IMR-90 (cell line): ENCODE measurements around the gene GABRE. TPM values are rescaled to one million over a fixed set of nuclear protein-coding genes. Genes with fewer than 3 reads are reported as not detected.

ENCODE experiments used
- ATAC-seq: fragments of 200-7000 bp; cut with Tn5 transposase; 2 replicates; pipeline ENCODE4 v1.9.1; 2020; ENCODE audit warnings: low read depth, mild to moderate bottlenecking, moderate library complexity
- BruUV-seq: library from RNA; stranded (reverse); fragments of 400-500 nt; replicated peaks from 2 replicates; lab custom pipeline; 2021; lab: Mats Ljungman, UMichigan
- CTCF ChIA-PET: fragments of 300-600 bp; formaldehyde crosslinking; extraction: SDS; loops from one replicate; lab custom pipeline; 2021; ENCODE audit warnings: antibody characterized with exemption; lab: Yijun Ruan, JAX
- POLR2A ChIA-PET: fragments of 300-600 bp; sonication (Branson Sonifier 250); formaldehyde crosslinking; loops from one replicate; lab custom pipeline; 2022; ENCODE audit warnings: antibody characterized with exemption; ENCODE audit not compliant: unreplicated experiment; lab: Charles Lee
- DNase-seq: peaks from one replicate; pipeline ENCODE4 v3.0.0; 2013
- H2AFZ ChIP-seq: replicated peaks from 2 replicates; pipeline ENCODE3; 2013; ENCODE audit warnings: low read length, mild to moderate bottlenecking; ENCODE audit not compliant: poor library complexity
- H2AK5ac ChIP-seq: 2 replicates; pipeline ENCODE4 v1.6.1; 2013; ENCODE audit warnings: low read depth, low read length, inconsistent platforms
- H2AK9ac ChIP-seq: replicated peaks from 2 replicates; pipeline ENCODE3; 2013; ENCODE audit warnings: mild to moderate bottlenecking, low read depth, low read length, moderate library complexity; ENCODE audit not compliant: poor library complexity
- H2BK120ac ChIP-seq: 2 replicates; pipeline ENCODE4 v1.6.1; 2013; ENCODE audit warnings: low read depth, low read length, inconsistent platforms
- H2BK15ac ChIP-seq: 3 replicates; pipeline ENCODE4 v1.6.1; 2013; ENCODE audit warnings: low read depth, low read length, inconsistent platforms
- H2BK20ac ChIP-seq: 2 replicates; pipeline ENCODE4 v1.6.1; 2013; ENCODE audit warnings: low read depth, mild to moderate bottlenecking, inconsistent platforms, low read length, moderate library complexity
- H2BK5ac ChIP-seq: 2 replicates; pipeline ENCODE4 v1.6.1; 2013; ENCODE audit warnings: mild to moderate bottlenecking, low read depth, low read length, inconsistent platforms; ENCODE audit not compliant: poor library complexity, severe bottlenecking
- H3K14ac ChIP-seq: replicated peaks from 2 replicates; pipeline ENCODE4 v1.6.1; 2013; ENCODE audit warnings: low read depth, low read length, inconsistent platforms
- H3K18ac ChIP-seq: 2 replicates; pipeline ENCODE4 v1.6.1; 2013; ENCODE audit warnings: low read depth, low read length, control low read depth
- H3K23ac ChIP-seq: 2 replicates; pipeline ENCODE4 v1.6.1; 2013; ENCODE audit warnings: low read depth, low read length, inconsistent platforms
- H3K27ac ChIP-seq: 2 replicates; pipeline ENCODE4 v1.5.1; 2013; ENCODE audit warnings: mild to moderate bottlenecking, control low read depth, low read length; ENCODE audit not compliant: insufficient read depth
- H3K27me3 ChIP-seq: 2 replicates; pipeline ENCODE4 v1.6.1; 2013; ENCODE audit warnings: low read length; ENCODE audit not compliant: control insufficient read depth, insufficient read depth
- H3K36me3 ChIP-seq: 2 replicates; pipeline ENCODE4 v1.6.1; 2013; ENCODE audit warnings: low read length, mixed read lengths; ENCODE audit not compliant: control insufficient read depth, insufficient read depth
- H3K4ac ChIP-seq: 2 replicates; pipeline ENCODE4 v1.6.1; 2013; ENCODE audit warnings: low read depth, low read length, inconsistent platforms
- H3K4me1 ChIP-seq: 2 replicates; pipeline ENCODE4 v1.6.1; 2013; ENCODE audit warnings: low read length, mixed read lengths; ENCODE audit not compliant: control insufficient read depth, insufficient read depth
- H3K4me2 ChIP-seq: 2 replicates; pipeline ENCODE4 v1.6.1; 2013; ENCODE audit warnings: low read depth, mild to moderate bottlenecking, control low read depth, low read length, moderate library complexity
- H3K4me3 ChIP-seq: 2 replicates; pipeline ENCODE4 v1.5.1; 2013; ENCODE audit warnings: low read depth, mild to moderate bottlenecking, control low read depth, low read length, moderate library complexity; ENCODE audit not compliant: insufficient read depth
- H3K56ac ChIP-seq: 2 replicates; pipeline ENCODE4 v1.6.1; 2013; ENCODE audit warnings: low read length, inconsistent platforms; ENCODE audit not compliant: insufficient read depth; ENCODE audit errors: extremely low read depth
- H3K79me1 ChIP-seq, 2 experiments: 2 replicates each; pipeline ENCODE4 v1.6.1; 2013; ENCODE audit warnings: low read length in 2 of 2, inconsistent platforms in 1 of 2, low read depth in 1 of 2
- H3K9ac ChIP-seq: 2 replicates; pipeline ENCODE4 v1.6.1; 2013; ENCODE audit warnings: low read depth, low read length, control low read depth
- H3K9me1 ChIP-seq: 2 replicates; pipeline ENCODE4 v1.6.1; 2013; ENCODE audit warnings: low read length, inconsistent platforms; ENCODE audit not compliant: insufficient read depth
- H3K9me3 ChIP-seq: 2 replicates; pipeline ENCODE4 v1.6.1; 2013; ENCODE audit warnings: low read length; ENCODE audit not compliant: control insufficient read depth, insufficient read depth
- H4K20me1 ChIP-seq: 2 replicates; pipeline ENCODE4 v1.6.1; 2013; ENCODE audit warnings: low read length, inconsistent platforms; ENCODE audit not compliant: insufficient read depth
- H4K5ac ChIP-seq: 2 replicates; pipeline ENCODE4 v1.6.1; 2013; ENCODE audit warnings: mild to moderate bottlenecking, low read depth, low read length, control low read depth
- H4K8ac ChIP-seq, 2 experiments: 2 replicates each; pipeline ENCODE4 v1.6.1; 2013; ENCODE audit warnings: low read depth in 2 of 2, low read length in 2 of 2, control low read depth in 1 of 2, inconsistent platforms in 1 of 2
- H4K91ac ChIP-seq: 2 replicates; pipeline ENCODE4 v1.6.1; 2013; ENCODE audit warnings: low read depth, low read length, inconsistent platforms; ENCODE audit not compliant: insufficient read depth
- BHLHE40 ChIP-seq: fragments of 150-350 bp; IDR thresholded peaks from 2 replicates; pipeline ENCODE4 v1.6.1; 2016; ENCODE audit warnings: mild to moderate bottlenecking, low read depth, low read length
- CEBPB ChIP-seq: IDR thresholded peaks from 2 replicates; pipeline ENCODE4 v1.6.1; 2012; ENCODE audit warnings: low read depth, low read length, improper control_type of control experiment
- CHD1 ChIP-seq: IDR thresholded peaks from 2 replicates; pipeline ENCODE4 v1.6.1; 2012; ENCODE audit warnings: low read depth, low read length, improper control_type of control experiment
- FOS ChIP-seq: fragments of 150-350 bp; IDR thresholded peaks from 2 replicates; pipeline ENCODE4 v1.6.1; 2016; ENCODE audit warnings: low read depth, low read length
- MAFK ChIP-seq: IDR thresholded peaks from 2 replicates; pipeline ENCODE4 v1.6.1; 2012; ENCODE audit warnings: low read depth, low read length, improper control_type of control experiment
- MAZ ChIP-seq: IDR thresholded peaks from 2 replicates; pipeline ENCODE4 v1.6.1; 2012; ENCODE audit warnings: low read depth, mild to moderate bottlenecking, low read length, improper control_type of control experiment, moderate library complexity, borderline replicate concordance
- MXI1 ChIP-seq: IDR thresholded peaks from 2 replicates; pipeline ENCODE4 v1.6.1; 2012; ENCODE audit warnings: low read depth, mild to moderate bottlenecking, low read length, moderate library complexity, borderline replicate concordance
- NFE2L2 ChIP-seq: fragments of 150-350 bp; IDR thresholded peaks from 2 replicates; pipeline ENCODE4 v1.6.1; 2016; ENCODE audit warnings: low read depth, mild to moderate bottlenecking, low read length
- POLR2A ChIP-seq: IDR thresholded peaks from 2 replicates; pipeline ENCODE4 v1.6.1; 2012; ENCODE audit warnings: mild to moderate bottlenecking, low read depth, low read length
- RAD21 ChIP-seq: IDR thresholded peaks from 2 replicates; pipeline ENCODE4 v1.6.1; 2012; ENCODE audit warnings: low read length, improper control_type of control experiment
- RCOR1 ChIP-seq: IDR thresholded peaks from 2 replicates; pipeline ENCODE4 v1.6.1; 2012; ENCODE audit warnings: mild to moderate bottlenecking, low read length, improper control_type of control experiment; ENCODE audit not compliant: insufficient replicate concordance
- RFX5 ChIP-seq: IDR thresholded peaks from 2 replicates; pipeline ENCODE4 v1.8.0; 2012; ENCODE audit warnings: low read depth, mild to moderate bottlenecking, low read length, moderate library complexity
- SMC3 ChIP-seq: fragments of 150-350 bp; IDR thresholded peaks from 2 replicates; pipeline ENCODE4 v1.6.1; 2016; ENCODE audit warnings: low read depth, mild to moderate bottlenecking, antibody characterized with exemption, low read length, moderate library complexity
- WGBS, 2 experiments: methylation state at CpG; one replicate each; pipeline versions ENCODE4 v1.1.5 to v1.1.7; 2013; ENCODE audit warnings: missing lambda C conversion rate in 2 of 2; ENCODE audit not compliant: insufficient read length in 1 of 2; ENCODE audit errors: extremely low coverage in 2 of 2; 5-methylcytosine and 5-hydroxymethylcytosine counted together
- dilution Hi-C: fragments of 300-500 bp; cut with HindIII; formaldehyde crosslinking; loops from one replicate; pipeline ENCODE4 v1.14.3; 2018; ENCODE audit warnings: low sequenced_read_pairs; ENCODE audit not compliant: unreplicated experiment
- in situ Hi-C: fragments of 300-500 bp; cut with MboI; formaldehyde crosslinking; loops from 3 replicates; pipeline ENCODE4 v1.14.3; 2019; ENCODE audit warnings: low sequenced_read_pairs, inconsistent platforms, mixed read lengths
- intact Hi-C: fragments of 100-400 bp; cut with micrococcal nuclease; formaldehyde crosslinking; loops from 2 replicates; pipeline ENCODE4 v1.10.0; 2022
- polyA plus RNA-seq, 3 experiments: library from polyadenylated mRNA; depleted of rRNA; stranded (reverse); fragments of >200 nt; gene quantifications; 2 replicates each; pipeline ENCODE4 v1.2.3, GENCODE V29; 2012; ENCODE audit warnings: low replicate concordance in 1 of 3
- total RNA-seq: library from RNA; depleted of rRNA; stranded (reverse); fragments of >200 nt; gene quantifications from 2 replicates; pipeline ENCODE4 v1.2.3, GENCODE V29; 2012
- TF ChIP-seq, protein P1 (sequence below): fragments of 150-350 bp; IDR thresholded peaks from 2 replicates; pipeline ENCODE4 v1.6.1; 2016; ENCODE audit warnings: low read depth, mild to moderate bottlenecking, low read length, moderate library complexity, borderline replicate concordance
- TF ChIP-seq, protein P2 (sequence below): conservative IDR thresholded peaks from 2 replicates; pipeline ENCODE4 v1.5.1; 2012; ENCODE audit warnings: mild to moderate bottlenecking, low read depth, low read length, improper control_type of control experiment
- TF ChIP-seq, protein P3 (sequence below): fragments of 150-350 bp; IDR thresholded peaks from 2 replicates; pipeline ENCODE4 v1.6.1; 2017; ENCODE audit warnings: mild to moderate bottlenecking, antibody characterized with exemption, low read length, low read depth

Gene GABRE
- total and polyA plus RNA-seq, 2 of the 4 experiments (the other 2 are of a cell fraction): 1.3 to 1.6 TPM

DNA sequence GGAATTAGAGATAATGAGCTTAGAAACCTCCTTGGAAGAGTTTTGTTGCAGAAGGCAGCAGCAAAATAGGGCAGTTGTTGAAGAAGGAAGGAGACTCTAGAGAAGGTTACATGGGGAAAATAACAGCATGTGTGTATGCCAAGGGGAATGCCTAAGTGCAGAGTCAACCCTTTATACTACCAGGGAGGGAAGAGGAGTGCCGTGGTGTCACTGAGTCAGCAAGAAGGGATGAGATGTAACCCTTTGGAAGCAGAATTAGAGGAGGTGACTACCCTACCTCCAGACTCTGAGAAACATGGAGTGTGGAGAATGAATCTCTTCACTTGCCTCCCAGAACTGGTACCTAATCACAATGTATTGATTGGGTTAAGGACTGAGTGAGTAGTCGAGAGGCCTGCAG lies 6.7 kb upstream of the GABRE start:
- Histone ChIP-seq H3K4me3 (no peak overlapping the region), H3K23ac (no peak overlapping the region), H3K9ac (no peak overlapping the region), H3K4ac (no peak overlapping the region), H4K5ac (no peak overlapping the region), H2AK5ac (no peak overlapping the region), H2AK9ac (no peak overlapping the region), H3K27me3 (no peaks in the 10 kb centered on the region; the same call in 1 of the 2 replicates), H3K4me2 (no peak overlapping the region), H2BK15ac (no peak overlapping the region), H3K9me1 (no peaks in the 10 kb centered on the region), H3K27ac (no peak overlapping the region), H3K14ac (no peak overlapping the region), H2BK5ac (no peak overlapping the region), H3K18ac (no peak overlapping the region), H4K91ac (no peak overlapping the region), H2AFZ (no peak overlapping the region), H3K36me3 (no peaks in the 10 kb centered on the region), H3K9me3 (peaks cover 6% of the 10 kb centered on the region; the same call in 1 of the 2 replicates), H3K4me1 (no peaks in the 10 kb centered on the region; the same call in 1 of the 2 replicates), H2BK120ac (no peak overlapping the region), H4K8ac (no peak overlapping the region), H4K20me1 (no peaks in the 10 kb centered on the region), H2BK20ac (no peak overlapping the region), H3K56ac (no peak overlapping the region), H3K79me1 (no peaks in the 10 kb centered on the region)
- dilution Hi-C loops: no loop called here
- no peak for TF ChIP-seq POLR2A
- TF ChIP-seq RCOR1: no peak
- TF ChIP-seq FOS: no peak
- TF ChIP-seq MAZ: no peak
- TF ChIP-seq, protein P1, sequence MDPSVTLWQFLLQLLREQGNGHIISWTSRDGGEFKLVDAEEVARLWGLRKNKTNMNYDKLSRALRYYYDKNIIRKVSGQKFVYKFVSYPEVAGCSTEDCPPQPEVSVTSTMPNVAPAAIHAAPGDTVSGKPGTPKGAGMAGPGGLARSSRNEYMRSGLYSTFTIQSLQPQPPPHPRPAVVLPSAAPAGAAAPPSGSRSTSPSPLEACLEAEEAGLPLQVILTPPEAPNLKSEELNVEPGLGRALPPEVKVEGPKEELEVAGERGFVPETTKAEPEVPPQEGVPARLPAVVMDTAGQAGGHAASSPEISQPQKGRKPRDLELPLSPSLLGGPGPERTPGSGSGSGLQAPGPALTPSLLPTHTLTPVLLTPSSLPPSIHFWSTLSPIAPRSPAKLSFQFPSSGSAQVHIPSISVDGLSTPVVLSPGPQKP: no peak
- no peak for TF ChIP-seq MAFK
- no peak for TF ChIP-seq SMC3
- TF ChIP-seq, protein P2, sequence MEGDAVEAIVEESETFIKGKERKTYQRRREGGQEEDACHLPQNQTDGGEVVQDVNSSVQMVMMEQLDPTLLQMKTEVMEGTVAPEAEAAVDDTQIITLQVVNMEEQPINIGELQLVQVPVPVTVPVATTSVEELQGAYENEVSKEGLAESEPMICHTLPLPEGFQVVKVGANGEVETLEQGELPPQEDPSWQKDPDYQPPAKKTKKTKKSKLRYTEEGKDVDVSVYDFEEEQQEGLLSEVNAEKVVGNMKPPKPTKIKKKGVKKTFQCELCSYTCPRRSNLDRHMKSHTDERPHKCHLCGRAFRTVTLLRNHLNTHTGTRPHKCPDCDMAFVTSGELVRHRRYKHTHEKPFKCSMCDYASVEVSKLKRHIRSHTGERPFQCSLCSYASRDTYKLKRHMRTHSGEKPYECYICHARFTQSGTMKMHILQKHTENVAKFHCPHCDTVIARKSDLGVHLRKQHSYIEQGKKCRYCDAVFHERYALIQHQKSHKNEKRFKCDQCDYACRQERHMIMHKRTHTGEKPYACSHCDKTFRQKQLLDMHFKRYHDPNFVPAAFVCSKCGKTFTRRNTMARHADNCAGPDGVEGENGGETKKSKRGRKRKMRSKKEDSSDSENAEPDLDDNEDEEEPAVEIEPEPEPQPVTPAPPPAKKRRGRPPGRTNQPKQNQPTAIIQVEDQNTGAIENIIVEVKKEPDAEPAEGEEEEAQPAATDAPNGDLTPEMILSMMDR: no peak
- no peak for TF ChIP-seq NFE2L2
- no peak for TF ChIP-seq RFX5
- TF ChIP-seq CEBPB: no peak
- TF ChIP-seq MXI1: no peak
- TF ChIP-seq, protein P3, sequence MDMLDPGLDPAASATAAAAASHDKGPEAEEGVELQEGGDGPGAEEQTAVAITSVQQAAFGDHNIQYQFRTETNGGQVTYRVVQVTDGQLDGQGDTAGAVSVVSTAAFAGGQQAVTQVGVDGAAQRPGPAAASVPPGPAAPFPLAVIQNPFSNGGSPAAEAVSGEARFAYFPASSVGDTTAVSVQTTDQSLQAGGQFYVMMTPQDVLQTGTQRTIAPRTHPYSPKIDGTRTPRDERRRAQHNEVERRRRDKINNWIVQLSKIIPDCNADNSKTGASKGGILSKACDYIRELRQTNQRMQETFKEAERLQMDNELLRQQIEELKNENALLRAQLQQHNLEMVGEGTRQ: no peak
- no peak for TF ChIP-seq RAD21
- TF ChIP-seq BHLHE40: no peak
- no peak for TF ChIP-seq CHD1
- POLR2A ChIA-PET: no interaction called here
- CTCF ChIA-PET: no interaction called here
- no TSS peak for BruUV-seq
- DNase-seq: peak; percentile 17
- ATAC-seq: no peak
- no CpG with 5 or more reads among the region's 2 CpGs for WGBS, 2 experiments
- in situ Hi-C loops: no loop called here
- intact Hi-C loops: no loop called here
